Activated CD8-positive, alpha-beta memory T cell treated with anti-CD3 and anti-CD28 coated beads, Interleukin-2, amount 10 ng/mL, durations not matched to agents 7 days and 5 days (primary cell): Measurements from ENCODE around the gene ZFP2. TPM values are rescaled to one million over a fixed set of nuclear protein-coding genes. Genes with fewer than 3 reads are reported as not detected.

ENCODE experiments used
- ATAC-seq: fragments of 150-1000 bp; cut with Tn5 transposase; one replicate; pipeline ENCODE4 v1.10.0; 2021; ENCODE audit warnings: moderate library complexity
- CTCF ChIA-PET: fragments of 350-600 bp; sonication (Branson Sonifier 250); formaldehyde crosslinking; loops from one replicate; lab custom pipeline; 2021; ENCODE audit warnings: antibody characterized with exemption; lab: Charles Lee
- DNase-seq: peaks from one replicate; pipeline ENCODE4 v3.0.0-alpha.2; 2020
- H3K27ac Mint-ChIP-seq: one replicate; pipeline ENCODE4 v1.8.0; 2021; ENCODE audit warnings: mild to moderate bottlenecking, mixed read lengths
- H3K27me3 Mint-ChIP-seq: one replicate; pipeline ENCODE4 v1.8.0; 2021; ENCODE audit warnings: mixed read lengths
- H3K36me3 Mint-ChIP-seq: one replicate; pipeline ENCODE4 v1.8.0; 2021; ENCODE audit warnings: mild to moderate bottlenecking, mixed read lengths
- H3K4me1 Mint-ChIP-seq: one replicate; pipeline ENCODE4 v1.8.0; 2021; ENCODE audit warnings: mixed read lengths
- H3K4me3 Mint-ChIP-seq: one replicate; pipeline ENCODE4 v1.8.0; 2021; ENCODE audit warnings: mild to moderate bottlenecking, moderate library complexity, mixed read lengths
- H3K9me3 Mint-ChIP-seq: one replicate; pipeline ENCODE4 v1.8.0; 2022; ENCODE audit warnings: low read depth, mixed read lengths
- total RNA-seq, 2 experiments: library from RNA; stranded (reverse); gene quantifications; one replicate each; pipeline ENCODE4 v1.2.3, GENCODE V29; 2021

ZFP2 gene
- total RNA-seq, 2 experiments from 2014 or later, result 0.19 TPM; not detected in 1

DNA sequence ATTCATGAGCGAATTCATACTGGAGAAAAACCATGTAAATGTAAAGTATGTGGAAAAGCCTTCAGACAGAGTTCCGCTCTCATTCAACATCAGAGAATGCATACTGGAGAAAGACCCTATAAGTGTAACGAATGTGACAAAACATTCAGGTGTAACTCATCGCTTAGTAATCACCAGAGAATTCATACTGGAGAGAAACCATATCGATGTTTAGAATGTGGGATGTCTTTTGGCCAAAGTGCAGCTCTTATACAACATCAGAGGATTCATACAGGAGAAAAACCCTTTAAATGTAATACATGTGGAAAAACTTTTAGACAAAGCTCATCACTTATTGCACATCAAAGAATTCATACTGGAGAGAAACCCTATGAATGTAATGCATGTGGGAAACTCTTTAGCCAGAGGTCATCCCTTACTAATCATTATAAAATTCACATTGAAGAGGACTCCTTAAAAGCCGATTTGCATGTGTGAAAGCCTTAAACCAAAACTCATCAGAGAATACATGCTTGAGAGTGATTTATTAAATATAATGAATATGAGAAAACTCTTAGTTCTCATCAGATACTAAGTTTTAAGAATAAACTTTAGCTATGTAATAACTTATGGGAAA lies 11.8 kb upstream of the ZFP2 start:
- H3K9me3 Mint-ChIP-seq, result peaks cover 46% of the 10 kb centered on the region
- no peak overlapping the region for H3K27ac Mint-ChIP-seq
- CTCF ChIA-PET, result no interaction called here

DNA sequence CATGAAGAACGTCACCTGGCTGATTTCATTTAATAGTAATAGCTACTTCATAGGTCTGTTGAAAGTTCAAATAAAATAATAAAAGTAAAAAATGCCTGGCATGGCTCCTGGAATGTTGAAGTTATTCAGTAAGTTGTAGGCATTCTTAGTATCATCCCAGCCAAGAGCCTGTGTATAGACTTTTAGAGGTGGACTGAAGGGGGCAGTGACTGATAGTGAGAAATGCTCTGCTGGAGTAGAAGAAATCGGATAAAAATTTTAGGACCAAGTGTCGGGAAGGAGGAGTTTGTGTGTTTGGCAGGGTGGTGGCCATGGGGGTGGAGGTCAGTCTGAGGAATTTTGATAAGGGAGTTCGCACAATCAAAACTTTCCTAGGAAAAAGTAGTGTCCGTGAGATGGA lies 3.6 kb downstream of the ZFP2 start:
- Mint-ChIP-seq H3K9me3 (peaks cover 32% of the 10 kb centered on the region), H3K4me1 (peaks cover 3% of the 10 kb centered on the region), H3K4me3 (no peak overlapping the region), H3K27me3 (peaks cover 3% of the 10 kb centered on the region), H3K36me3 (peaks cover 15% of the 10 kb centered on the region), H3K27ac (no peak overlapping the region)
- no peak for ATAC-seq
- no peak for DNase-seq
- CTCF ChIA-PET, result no interaction called here

More for the DNA sequence above, 11.8 kb upstream of the ZFP2 start:
- Mint-ChIP-seq H3K4me3 (no peak overlapping the region), H3K36me3 (peaks cover 77% of the 10 kb centered on the region), H3K27me3 (no peaks in the 10 kb centered on the region), H3K4me1 (no peaks in the 10 kb centered on the region)
- no peak for ATAC-seq
- DNase-seq, result no peak

DNA sequence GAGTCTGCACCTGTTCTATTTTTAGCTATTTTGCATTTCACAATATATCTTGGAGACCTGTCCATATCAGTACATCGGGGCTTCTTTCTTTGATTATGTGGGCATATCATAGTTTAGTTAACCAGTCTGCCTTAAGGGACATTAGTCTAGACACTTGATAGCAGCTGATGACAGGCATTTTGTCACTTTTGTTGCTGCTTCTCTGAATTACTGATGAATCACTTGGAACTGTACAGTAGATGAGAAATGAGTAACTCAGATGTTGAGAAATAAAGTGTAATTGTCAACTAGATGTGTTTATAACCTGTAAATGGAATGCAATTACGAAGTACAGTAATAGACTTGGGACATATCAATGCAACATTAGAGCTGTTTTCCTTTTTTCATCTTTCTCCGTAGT lies 7.1 kb downstream of the ZFP2 start:
- no peak for DNase-seq
- no peaks in the 10 kb centered on the region for H3K27me3 Mint-ChIP-seq
- H3K9me3 Mint-ChIP-seq, result peaks cover 30% of the 10 kb centered on the region
- H3K4me3 Mint-ChIP-seq, result no peak overlapping the region
- H3K27ac Mint-ChIP-seq, result no peak overlapping the region
- peaks cover 8% of the 10 kb centered on the region for H3K36me3 Mint-ChIP-seq
- no peak for ATAC-seq
- CTCF ChIA-PET, result no interaction called here
- no peaks in the 10 kb centered on the region for H3K4me1 Mint-ChIP-seq

DNA sequence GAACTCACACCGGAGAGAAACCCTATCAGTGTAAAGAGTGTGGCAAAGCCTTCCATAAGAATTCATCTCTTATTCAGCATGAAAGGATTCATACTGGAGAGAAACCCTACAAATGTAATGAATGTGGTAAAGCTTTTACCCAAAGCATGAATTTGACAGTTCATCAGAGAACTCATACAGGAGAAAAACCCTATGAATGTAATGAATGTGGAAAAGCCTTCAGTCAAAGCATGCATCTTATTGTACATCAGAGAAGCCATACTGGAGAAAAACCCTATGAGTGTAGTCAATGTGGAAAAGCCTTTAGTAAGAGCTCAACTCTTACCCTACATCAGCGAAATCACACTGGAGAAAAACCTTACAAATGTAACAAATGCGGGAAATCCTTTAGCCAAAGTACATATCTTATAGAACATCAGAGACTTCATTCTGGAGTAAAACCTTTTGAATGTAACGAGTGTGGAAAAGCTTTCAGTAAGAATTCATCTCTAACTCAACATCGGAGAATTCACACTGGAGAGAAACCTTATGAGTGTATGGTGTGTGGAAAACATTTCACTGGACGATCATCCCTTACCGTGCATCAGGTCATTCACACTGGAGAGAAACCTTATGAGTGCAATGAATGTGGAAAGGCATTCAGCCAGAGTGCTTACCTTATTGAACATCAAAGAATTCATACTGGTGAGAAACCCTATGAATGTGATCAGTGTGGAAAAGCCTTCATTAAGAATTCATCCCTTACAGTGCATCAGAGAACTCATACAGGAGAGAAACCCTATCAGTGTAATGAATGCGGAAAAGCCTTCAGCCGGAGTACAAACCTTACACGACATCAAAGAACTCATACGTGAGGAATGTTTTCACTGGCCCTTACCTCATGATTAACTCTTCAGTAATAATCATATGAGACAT lies 36.4 kb downstream of the ZFP2 start:
- H3K9me3 Mint-ChIP-seq, result peaks cover 64% of the 10 kb centered on the region
- no peak overlapping the region for H3K27ac Mint-ChIP-seq
- CTCF ChIA-PET, result no interaction called here
- no peak overlapping the region for H3K4me3 Mint-ChIP-seq
- ATAC-seq (no peak), DNase-seq (no peak)
- H3K4me1 Mint-ChIP-seq, result no peaks in the 10 kb centered on the region
- H3K36me3 Mint-ChIP-seq, result peaks cover 18% of the 10 kb centered on the region
- H3K27me3 Mint-ChIP-seq, result no peaks in the 10 kb centered on the region

DNA sequence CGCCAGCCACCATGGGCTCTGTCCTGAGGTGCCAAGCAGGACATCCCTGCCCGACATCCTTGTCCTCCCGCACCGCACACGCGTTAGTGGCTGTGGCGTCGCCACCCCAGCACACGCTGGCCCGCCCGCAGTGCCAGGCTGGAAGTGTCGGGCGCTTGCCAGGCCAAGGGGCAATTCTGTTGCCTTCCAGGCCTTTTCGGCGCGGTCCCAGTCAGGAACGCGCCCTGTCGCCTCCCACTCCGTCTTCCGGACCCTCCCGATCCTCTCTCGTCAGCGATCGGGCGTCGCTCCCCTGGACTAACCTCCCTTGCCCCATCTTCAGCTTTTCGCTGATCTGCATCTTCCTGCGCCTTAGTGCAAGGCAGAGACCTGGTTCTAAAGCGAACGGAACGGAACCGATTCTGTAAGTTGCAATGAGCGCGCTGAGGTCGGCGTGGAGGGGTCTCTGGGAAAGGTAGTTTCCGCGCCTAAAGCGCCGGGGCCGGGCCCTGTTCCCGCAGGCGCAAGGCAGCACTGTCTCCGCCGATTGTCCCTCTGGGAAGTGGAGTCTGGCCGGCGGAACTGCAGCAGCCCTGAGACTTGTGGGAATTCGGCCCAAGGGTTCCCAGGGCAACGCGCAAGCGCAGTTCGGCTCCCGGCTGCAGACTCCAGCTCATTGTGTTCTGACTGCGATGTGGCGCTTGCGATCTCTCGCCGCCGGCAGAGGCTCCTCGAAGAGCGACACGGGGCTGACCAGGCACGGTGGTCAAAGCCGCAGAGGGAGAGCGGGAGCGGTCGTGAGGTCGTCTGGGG lies 45.1 kb downstream of the ZFP2 start, which contains the start of gene ZNF454:
Gene ZNF454 (plus strand): TSS at position 630 of the 792 bp plus-strand sequence. CDS start 1,594 bp downstream, outside the sequence.
- Mint-ChIP-seq H3K4me3 (no peak within 1 kb of the TSS), H3K4me1 (no peaks in the 10 kb centered on the region), H3K9me3 (peaks cover 41% of the 10 kb centered on the region), H3K36me3 (peaks cover 2% of the 10 kb centered on the region), H3K27ac (no peak within 1 kb of the TSS), H3K27me3 (peaks cover 7% of the 10 kb centered on the region)
- CTCF ChIA-PET, result no interaction called here
- ATAC-seq (no peak), DNase-seq (no peak)

DNA sequence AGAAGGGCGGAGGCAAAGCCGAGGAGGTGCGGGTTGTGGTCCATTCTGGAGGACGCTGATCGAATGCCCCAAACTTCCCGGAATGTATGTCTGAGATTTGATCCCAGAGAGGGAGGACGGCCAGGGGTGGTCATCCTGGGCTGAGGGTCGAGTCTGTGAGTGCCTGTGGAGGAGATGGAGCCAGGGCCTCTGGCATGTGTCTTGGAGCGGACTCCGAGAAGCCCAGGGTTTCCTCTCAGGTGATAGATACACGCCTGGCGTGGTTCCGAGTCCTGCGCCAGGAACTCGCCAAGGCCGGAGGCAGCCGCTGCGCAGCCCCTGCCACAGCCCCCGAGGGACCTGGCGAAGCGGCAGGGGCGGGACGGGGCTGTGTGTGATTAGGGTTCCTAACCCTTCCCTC lies 45.6 kb downstream of the ZFP2 start:
- H3K27ac Mint-ChIP-seq, result no peak overlapping the region
- peaks cover 7% of the 10 kb centered on the region for H3K27me3 Mint-ChIP-seq
- H3K9me3 Mint-ChIP-seq, result peaks cover 39% of the 10 kb centered on the region
- ATAC-seq (no peak), DNase-seq (no peak)
- peaks cover 2% of the 10 kb centered on the region for H3K36me3 Mint-ChIP-seq
- no peaks in the 10 kb centered on the region for H3K4me1 Mint-ChIP-seq
- CTCF ChIA-PET, result no interaction called here
- H3K4me3 Mint-ChIP-seq, result no peak overlapping the region

DNA sequence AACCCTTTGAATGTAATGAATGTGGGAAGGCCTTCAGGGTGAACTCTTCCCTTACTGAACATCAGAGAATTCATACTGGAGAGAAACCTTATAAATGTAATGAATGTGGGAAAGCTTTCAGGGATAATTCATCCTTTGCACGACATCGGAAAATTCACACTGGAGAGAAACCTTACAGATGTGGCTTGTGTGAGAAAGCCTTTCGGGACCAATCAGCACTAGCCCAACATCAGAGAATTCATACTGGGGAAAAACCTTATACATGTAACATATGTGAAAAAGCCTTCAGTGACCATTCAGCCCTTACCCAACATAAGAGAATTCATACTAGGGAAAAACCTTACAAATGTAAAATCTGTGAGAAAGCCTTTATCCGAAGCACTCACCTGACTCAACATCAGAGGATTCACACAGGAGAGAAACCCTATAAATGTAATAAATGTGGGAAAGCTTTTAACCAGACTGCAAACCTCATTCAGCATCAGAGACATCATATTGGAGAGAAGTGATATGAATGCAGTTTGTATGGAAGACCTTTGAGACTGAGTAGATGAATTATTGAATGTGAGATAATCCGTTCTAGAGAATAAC lies 69.8 kb downstream of the ZFP2 start:
- H3K27ac Mint-ChIP-seq, result no peak overlapping the region
- ATAC-seq (no peak), DNase-seq (no peak)
- peaks cover 56% of the 10 kb centered on the region for H3K9me3 Mint-ChIP-seq
- no peak overlapping the region for H3K4me3 Mint-ChIP-seq
- no peaks in the 10 kb centered on the region for H3K27me3 Mint-ChIP-seq
- CTCF ChIA-PET, result no interaction called here
- H3K4me1 Mint-ChIP-seq, result no peaks in the 10 kb centered on the region
- H3K36me3 Mint-ChIP-seq, result no peaks in the 10 kb centered on the region

DNA sequence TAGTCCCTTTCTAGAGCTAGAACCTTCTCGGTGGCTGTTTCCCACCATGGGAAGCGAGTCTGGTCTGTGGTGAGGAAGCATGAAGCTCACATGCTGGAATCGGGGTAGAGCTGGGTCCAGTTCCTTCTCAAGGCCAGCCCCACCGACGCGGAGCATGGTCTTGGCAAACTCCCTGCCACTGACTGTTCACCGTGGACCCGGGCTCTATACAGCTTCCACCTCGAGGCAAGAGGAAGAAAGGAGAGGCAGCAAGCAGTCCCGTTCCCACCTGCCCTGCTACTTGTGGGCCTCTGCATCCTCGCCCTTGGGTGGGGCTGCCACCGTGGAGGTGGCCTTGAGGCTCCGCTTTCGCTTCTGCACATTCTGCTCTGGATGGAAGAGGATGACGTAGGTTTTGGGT lies 85.7 kb downstream of the ZFP2 start:
- no peak overlapping the region for H3K27ac Mint-ChIP-seq

More for the DNA sequence above, 85.7 kb downstream of the ZFP2 start:
- Mint-ChIP-seq H3K4me1 (no peaks in the 10 kb centered on the region), H3K4me3 (no peak overlapping the region), H3K36me3 (no peaks in the 10 kb centered on the region), H3K27me3 (no peaks in the 10 kb centered on the region), H3K9me3 (peaks cover 26% of the 10 kb centered on the region)
- ATAC-seq (no peak), DNase-seq (no peak)
- CTCF ChIA-PET, result no interaction called here

Other genes with a start within 250 kb of the ZFP2 start
- gene ZNF354A, start 165.3 kb upstream of the ZFP2 start, total RNA-seq, result 1 to 10 TPM; 6.0 to 7.0 TPM
- gene ZNF354B, start 36.0 kb upstream of the ZFP2 start, total RNA-seq, result 10 to 100 TPM in 1 of 2 experiments, 1 to 10 TPM in 1; 9.2 to 15.2 TPM
- gene ZNF454, start 45.3 kb downstream of the ZFP2 start, total RNA-seq, result not detected
- gene GRM6, start 99.4 kb downstream of the ZFP2 start, total RNA-seq, result not detected
- 1 to 10 TPM; 3.5 to 3.8 TPM for gene ZNF879, start 127.9 kb downstream of the ZFP2 start, total RNA-seq
- gene ZNF354C, start 164.5 kb downstream of the ZFP2 start, total RNA-seq, result 1 to 10 TPM; 5.0 to 6.0 TPM